Measurements from ENCODE around the gene SLC12A3.
"Not testable (repeated sequence)": the region's sequence is repeated elsewhere in the genome, so short reads cannot be mapped to it uniquely, and the experiment has no call there.

SLC12A3 gene

GRCh38 chr16:56921571-56921970 lies 56.6 kb downstream of the SLC12A3 start:
- DNase-seq (ENCODE audit: low spot score), result no peak

GRCh38 chr16:56923481-56924091 lies 58.6 kb downstream of the SLC12A3 start:
- no peak for DNase-seq (ENCODE audit: low spot score)

- DNase-seq (ENCODE audit: low spot score), result no peak
These were observed 62.5 kb downstream of the SLC12A3 start for GRCh38 chr16:56927471-56927870.

- no peak for DNase-seq (ENCODE audit: low spot score)
These were observed 64.6 kb downstream of the SLC12A3 start for GRCh38 chr16:56929639-56930038.

GRCh38 chr16:56930486-56931270 lies 65.7 kb downstream of the SLC12A3 start:
- DNase-seq (ENCODE audit: low spot score), result no peak

- DNase-seq (ENCODE audit: low spot score), result no peak
These were observed 66.4 kb downstream of the SLC12A3 start for GRCh38 chr16:56931271-56931891.

GRCh38 chr16:56931892-56932720 lies 67.1 kb downstream of the SLC12A3 start, which contains the start of gene HERPUD1:
Gene HERPUD1, plus strand, starts transcription at chr16:56932142. Its CDS starts 103 bp downstream, at chr16:56932245.
- DNase-seq (ENCODE audit: low spot score), result peak; percentile 99

GRCh38 chr16:56932721-56933619 lies 68.0 kb downstream of the SLC12A3 start:
- DNase-seq (ENCODE audit: low spot score), result no peak

GRCh38 chr16:56933828-56934598 lies 69.0 kb downstream of the SLC12A3 start:
- no peak for DNase-seq (ENCODE audit: low spot score)

- DNase-seq (ENCODE audit: low spot score), result not testable (repeated sequence)
These were observed 69.7 kb downstream of the SLC12A3 start for GRCh38 chr16:56934599-56935145.

- no peak for DNase-seq (ENCODE audit: low spot score)
These were observed 70.2 kb downstream of the SLC12A3 start for GRCh38 chr16:56935201-56935600.

- DNase-seq (ENCODE audit: low spot score), result no peak
These were observed 71.5 kb downstream of the SLC12A3 start for GRCh38 chr16:56936491-56936890.

- DNase-seq (ENCODE audit: low spot score), result no peak
These were observed 71.9 kb downstream of the SLC12A3 start for GRCh38 chr16:56936950-56937349.

GRCh38 chr16:56938664-56939513 lies 73.9 kb downstream of the SLC12A3 start:
- DNase-seq (ENCODE audit: low spot score), result peak; percentile 42

- DNase-seq (ENCODE audit: low spot score), result no peak
These were observed 74.8 kb downstream of the SLC12A3 start for GRCh38 chr16:56939801-56940200.

- no peak for DNase-seq (ENCODE audit: low spot score)
These were observed 76.1 kb downstream of the SLC12A3 start for GRCh38 chr16:56941092-56941491.

- DNase-seq (ENCODE audit: low spot score), result no peak
These were observed 76.9 kb downstream of the SLC12A3 start for GRCh38 chr16:56941856-56942331.

- no peak for DNase-seq (ENCODE audit: low spot score)
These were observed 78.9 kb downstream of the SLC12A3 start for GRCh38 chr16:56943761-56944375.

Measured in CD4-positive, alpha-beta T cell treated with Interleukin-6 at 100 ng/mL for 8 hours (primary cell).